NCI-H774 (cell line): ENCODE results near the gene MYT1.
A peak's percentile ranks its signal among the peaks of the same experiment; 100 is the strongest.

Experiments used
- DNase-seq: peaks from one replicate; lab custom pipeline; 2025; lab: John Stamatoyannopoulos, UW

MYT1 gene

DNA sequence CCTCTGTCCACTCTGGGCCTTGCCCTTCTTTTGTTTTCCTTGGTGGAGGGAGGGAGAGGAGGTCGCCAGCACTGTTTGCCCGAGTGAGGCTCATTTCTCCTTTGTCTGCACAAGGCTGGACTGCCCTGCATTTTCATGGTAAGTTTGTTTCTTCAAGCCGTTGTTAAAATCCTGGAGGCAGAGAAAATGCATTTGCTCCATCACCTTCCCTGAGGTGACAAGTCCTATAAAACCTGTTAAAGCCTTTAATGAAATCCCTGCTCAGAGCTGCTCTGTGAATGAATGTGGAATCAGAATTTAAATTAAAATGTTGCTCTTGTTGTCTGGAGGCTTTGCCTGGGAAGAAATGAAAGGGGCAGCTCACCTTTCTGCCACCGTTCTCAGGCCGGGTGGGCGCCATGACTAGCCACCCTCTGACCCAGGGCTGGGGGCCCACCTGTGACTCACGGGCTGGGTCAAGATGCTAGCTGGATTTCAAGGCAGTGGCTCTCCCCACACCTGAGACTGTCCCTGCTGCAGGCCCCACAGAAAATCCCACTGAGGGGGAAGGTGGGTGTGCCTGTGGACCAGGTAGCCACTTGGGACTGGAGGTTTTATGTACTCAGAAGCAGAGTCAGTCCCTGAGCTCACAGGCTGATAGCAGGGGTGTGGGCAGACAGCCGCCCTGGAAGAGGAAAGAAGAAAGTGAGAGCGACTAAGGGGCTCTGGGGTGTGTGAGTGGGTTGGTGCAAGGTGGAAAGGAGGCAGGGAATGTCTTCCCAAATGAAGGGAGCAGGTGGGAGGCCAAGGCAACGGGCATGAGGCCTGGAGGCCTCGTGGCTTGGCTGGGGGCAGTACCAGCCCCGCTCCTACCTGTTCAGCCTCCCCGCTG lies 24.0 kb upstream of the MYT1 start:
- DNase-seq = no peak

DNA sequence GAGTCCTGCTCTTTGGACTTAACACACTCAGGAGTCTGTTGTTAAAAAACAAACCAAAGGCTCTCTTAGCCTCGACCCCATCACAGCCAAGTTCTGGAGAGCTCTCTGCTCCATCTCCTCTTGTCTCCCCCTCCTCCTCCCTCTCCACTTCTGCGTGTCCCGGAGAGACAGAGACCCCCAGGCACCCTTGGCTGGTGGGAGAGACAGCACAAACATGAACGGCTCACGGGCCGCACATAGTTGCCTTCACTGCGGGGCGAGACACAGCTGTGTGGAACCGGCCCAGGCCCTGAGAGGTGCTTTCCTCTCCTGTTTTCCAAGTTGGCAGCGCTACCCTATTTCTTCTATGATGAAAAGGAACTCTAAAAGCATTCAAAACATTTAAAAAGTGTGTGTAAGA lies 23.3 kb upstream of the MYT1 start:
- no peak for DNase-seq

DNA sequence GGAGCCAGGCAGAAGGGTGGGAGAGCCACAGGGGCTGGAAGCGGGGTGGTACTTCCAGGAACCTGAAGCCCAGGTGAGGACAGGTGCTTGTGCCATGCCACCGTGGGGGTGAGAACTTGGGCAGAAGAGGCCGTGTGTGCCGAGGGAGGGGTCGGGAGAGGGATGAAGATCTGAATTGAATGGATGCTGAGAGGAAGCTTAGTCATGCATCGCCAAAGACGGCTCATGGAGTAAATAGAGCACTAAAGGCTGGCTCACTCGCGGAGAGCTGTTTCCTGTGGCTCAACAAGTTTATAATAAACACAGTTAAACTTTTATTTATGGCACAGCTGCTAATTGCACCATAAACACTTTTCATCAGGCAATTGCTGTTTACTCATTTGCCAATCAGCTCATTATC lies 21.7 kb upstream of the MYT1 start:
- peak; percentile 29 for DNase-seq

DNA sequence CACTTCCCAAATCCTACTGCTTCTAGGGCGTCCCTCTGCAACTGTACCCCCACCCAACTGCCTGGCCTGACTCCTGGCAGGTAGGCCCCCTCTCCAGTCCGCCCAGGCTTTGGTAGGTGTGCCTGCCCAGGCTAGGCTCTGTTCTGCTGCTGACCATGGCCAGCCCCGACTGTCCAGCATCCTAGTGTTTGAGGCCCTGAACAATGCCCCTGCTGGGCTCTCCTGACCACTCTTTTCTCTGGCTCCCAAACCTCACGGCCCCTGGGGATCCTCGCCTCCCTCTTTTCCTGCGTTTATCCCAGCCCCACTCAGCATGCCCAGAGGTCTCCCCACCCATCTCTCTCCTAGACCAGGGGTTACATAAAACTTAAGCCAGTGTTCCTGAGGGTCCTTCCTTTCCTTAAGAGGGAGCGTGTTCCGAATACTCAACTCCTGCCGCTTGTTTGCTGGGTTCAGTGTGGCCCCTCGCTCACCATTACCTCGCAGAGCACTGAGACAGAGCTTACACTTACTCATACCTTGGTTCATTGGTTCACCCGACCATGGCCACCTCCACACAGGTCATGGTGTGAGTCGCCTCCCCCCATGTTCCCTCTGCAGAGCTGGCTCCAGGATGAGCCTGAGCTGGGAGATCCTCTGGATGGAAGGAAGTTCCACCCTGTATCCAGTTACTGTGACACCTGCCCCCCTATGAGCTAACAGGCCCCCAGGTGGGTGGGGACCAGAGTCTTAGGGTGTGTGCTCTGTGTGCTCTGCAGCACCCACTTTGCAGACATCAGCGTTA lies 21.0 kb upstream of the MYT1 start:
- DNase-seq = no peak

DNA sequence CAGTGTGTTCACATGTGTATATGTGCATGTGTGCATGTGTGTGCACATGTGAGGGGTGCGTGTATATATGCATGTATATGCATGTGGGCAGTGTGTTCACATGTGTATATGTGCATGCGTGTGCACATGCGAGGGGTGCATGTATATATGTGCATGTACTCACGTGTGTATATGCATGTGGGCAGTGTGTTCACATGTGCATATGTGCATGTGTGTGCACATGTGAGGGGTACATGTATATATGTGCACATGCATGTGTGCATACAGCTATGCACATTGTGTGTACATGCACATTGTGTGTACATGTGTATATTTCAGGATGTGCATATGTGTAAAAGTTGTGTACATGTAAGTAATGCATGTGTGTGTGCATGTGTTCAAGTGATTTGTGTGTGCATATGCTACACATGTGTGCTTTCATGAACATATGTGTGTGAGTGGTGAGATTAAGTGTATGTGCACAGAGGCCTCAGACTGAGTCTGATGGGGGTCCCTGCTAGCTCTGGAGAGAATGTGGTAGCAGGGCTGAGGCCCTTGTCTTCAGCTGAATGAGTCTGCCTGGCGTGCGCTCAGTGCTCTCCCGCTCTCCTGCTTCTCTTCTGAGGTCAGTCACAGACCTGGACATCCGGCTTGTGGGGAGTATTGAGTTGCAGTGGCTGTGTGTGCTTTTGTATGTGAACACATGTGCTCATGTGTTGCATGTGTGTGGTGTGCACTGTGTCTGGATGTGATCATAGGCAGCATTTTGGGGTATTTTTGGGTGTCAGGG lies 19.9 kb upstream of the MYT1 start:
- no peak for DNase-seq

DNA sequence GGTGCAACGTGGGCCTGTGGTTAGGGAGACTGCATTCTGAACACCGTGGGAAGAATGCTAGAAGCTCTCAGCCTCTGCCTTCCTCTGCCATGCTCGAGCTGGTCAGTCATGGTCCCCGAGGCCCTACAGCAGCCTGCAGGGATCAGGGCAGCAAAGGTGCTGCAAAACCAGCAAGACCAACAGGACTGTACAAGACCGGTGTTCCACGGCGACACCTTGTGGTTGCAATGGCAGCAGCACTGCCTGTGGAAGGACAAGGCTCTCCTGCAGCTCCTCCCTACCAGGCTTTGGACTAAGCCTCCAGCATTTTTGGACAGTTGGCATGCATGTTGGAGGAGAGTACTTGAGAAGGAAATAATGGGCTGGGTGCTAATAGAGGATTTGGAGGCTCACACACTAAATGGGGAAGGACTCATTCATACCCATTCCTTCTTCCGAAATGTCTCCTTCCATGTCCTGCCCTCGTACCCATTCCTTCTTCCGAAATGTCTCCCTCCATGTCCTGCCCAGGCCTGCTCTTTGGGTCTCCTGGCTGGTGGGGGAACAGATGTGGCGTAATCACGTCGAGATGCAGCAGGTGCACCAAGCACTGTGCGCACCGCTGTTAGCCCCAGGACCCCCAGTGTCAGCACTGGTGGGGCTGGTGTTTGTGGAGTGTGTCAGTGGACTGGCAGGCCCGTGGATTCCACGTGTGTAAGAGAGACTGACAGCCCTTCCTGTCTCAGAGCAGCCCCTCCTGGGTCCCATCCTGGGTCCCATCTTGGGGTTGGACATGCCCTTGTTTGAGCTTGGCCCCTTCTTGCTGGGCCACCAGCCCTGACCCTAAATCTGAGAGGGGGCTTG lies 18.6 kb upstream of the MYT1 start:
- DNase-seq = no peak

DNA sequence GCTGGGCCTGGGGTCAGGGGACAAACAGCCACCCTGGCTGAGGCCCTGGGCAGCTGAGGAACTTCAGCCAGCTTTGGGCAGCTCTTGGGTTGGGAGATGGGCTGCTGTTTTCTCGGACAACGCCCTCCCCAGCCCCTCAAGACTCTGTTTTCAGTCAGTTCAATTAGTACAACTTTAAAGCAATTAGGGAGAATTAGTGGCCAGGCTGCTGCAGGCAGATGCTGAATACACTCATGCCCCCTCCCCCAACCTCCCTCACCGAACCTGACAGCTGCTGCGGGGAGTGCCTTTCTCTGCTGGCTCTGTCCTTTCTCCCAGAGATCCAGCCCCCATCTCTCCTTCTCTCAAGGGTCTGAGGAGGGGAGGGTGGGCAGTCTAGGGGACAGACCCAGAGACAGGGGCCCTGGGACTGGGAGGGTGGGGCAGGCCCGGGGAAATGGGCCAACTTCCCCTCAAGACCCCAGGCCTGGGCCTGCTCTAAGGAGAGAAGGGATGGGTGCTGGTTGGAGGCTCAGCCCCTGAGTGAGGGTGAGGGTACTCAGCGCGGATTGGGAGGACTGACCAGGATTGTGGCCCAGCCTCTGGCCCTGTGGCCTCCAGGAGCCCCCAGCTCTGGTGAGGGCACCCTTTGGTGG lies 17.8 kb upstream of the MYT1 start:
- peak; percentile 41 for DNase-seq

DNA sequence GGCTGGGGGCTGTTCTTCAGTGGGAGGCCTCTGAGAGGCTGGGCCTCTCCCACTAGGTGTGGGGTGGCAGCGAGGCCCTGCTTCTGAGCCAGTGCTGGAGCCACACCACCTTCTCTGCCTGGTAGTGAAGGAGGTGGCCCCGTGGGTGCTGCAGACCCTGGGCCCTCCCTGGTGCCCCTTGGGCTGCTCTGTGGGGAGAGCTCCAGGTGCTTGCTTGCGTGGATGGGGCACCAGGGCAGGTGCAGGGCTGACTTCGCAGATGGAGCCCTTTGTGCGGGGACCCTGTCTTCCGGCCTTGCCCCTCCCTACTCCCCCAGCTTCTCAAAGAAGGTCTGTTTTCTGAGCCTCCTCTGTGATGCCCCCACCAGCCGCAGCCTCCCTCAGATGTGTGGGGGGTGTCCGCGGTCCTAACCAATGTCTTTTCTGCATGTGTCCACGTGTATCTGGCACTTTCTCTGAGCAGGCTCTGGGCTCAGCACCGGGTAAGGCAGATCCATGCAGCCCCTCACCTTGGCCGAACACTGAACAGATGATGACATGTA lies 17.2 kb upstream of the MYT1 start:
- no peak for DNase-seq

DNA sequence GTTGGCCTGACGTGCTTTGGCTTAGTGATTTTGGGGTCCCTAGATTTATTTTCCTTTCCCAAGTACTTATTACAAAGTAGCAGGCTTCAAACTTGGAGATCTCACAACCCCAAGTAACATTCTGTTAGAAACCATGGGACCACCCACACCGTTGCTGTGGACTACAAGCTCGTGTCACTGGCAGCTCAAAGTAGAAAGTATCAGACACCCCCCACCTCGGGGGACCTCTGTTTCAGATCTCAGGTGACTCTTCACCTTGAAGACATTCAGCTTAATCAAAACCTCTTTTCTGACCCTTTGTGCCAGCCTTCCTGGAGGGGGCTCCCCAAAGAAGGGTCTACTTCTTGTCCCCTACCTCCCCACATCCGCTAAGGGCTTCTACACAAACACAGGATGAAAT lies 15.7 kb upstream of the MYT1 start:
- no peak for DNase-seq

DNA sequence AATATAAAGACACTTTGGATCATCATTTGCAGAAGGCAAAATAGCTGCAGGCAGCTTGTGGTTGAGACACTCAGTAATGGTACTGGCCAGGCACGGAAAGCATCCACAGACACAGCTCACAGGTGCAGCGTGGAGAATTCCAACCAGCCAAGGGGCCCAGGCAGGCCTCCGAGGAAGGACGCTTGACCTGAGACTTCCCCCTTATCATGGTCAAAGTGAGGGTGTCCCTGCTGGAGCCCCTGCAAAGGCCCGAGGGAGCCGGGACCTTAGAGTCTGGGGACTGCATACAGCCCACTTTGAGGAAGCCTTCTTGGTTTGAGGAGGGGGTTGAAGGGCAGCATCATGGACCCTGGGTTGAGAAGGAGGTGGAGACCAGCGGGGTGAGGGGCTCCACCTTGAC lies 15.1 kb upstream of the MYT1 start:
- no peak for DNase-seq

DNA sequence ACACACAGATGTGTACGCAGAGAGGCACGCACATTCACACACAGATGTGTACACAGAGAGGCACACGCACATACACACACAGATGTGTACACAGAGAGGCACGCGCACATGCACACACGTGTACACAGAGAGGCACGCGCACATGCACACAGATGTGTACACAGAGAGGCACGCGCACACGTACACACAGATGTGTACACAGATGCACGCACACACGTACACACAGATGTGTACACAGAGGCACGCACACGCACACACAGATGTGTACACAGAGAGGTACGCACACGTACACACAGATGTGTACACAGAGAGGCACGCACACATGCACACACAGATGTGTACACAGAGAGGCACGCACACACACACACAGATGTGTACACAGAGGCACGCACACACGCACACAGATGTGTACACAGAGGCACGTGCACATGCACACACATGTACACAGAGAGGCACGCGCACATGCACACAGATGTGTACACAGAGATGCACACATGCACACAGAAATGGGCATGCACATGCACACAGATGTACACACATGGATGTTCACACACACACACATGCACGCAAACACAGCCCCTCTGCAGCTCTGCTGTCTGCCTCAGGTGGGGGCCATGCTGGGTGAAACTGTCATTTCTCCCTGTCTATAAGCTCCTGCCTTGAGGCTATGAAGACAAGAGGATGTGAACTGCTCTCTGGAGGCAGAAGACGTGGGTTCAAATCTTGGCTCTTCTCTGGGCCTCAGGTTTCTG lies 14.3 kb upstream of the MYT1 start:
- no peak for DNase-seq

DNA sequence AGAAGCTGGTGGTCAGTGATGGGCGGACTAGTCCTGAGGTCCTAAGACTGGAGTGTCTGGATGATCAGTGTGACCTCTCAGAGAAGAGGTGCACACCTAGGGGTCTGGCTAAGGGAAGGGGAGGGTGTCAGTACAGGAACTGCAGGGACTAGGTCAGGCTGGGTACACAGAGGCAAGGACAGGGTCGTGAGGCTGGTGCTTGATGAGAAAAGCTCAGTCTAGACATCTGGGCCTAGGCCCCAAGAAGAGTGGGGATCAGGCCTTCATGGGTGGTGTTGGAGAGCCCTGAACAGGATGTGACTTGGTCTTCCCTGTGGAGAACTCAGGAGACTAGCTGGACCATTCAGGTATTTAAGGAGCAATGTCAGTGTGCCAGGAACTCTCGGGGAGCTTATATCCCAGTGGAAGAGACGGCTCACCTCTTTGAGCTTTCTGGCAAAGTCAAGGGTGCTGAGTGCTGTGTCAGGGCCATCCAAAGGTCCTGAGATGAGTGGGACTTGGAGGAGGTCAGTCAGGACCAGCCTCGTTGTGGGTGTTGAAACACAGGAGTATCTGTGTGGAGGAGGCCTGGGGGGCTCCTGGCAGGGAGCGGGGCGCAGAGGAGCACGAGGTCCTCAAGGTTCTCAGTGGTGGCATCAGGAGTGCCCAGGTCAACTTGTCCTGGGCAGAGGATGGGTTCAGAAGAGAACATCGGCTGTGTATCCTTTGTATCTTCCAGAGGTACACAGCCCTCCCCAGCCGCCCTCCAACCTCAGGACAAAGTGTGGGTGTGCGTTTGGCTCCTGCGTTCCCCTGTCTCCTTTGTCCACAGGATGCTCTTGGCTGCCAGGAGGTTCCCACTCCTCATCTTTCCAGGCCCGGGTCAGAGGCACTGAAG lies 13.3 kb upstream of the MYT1 start:
- DNase-seq = no peak

DNA sequence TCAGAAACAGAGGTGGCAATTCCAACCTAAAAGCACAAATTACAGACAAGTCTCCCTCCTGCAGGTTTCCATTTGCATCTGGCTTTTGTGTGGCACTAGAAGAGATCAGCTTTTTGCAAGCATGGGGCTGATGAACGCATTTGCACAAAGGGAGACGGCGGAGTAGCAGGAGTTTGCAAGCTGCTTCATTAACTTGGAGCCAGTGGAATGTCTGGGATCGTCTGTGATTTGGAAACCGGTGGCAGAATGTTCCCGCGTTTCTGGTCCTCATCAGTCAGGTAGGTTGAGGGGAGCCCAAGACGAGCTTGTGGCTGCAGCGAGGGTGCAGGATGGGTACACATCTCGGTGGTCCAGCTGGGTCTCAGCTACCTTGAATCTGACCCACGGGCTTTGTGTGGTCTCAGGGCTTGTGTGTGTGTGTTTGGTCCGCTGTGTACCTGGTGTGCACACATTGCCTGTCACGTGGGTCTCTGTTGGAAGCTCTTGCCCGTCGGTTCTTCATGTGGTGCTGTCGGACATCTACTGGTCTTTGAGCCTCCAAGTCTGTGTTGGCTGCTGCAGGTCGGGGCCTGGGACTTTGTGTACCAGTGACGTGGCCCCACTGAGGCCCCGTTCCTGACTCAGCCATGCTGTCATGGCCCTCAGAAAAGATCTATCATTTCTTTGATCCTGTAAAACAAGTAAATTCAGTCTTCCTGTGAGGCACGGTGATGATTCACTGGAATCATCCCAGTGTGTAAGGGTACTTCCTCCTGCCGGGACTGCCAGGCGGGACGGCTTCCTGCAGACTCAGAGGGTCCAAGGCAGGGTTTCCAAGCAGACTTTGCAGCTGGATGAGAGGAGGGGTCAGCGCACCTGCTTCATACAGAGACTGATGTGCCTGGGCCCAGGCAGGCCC lies 12.4 kb upstream of the MYT1 start:
- DNase-seq = no peak

DNA sequence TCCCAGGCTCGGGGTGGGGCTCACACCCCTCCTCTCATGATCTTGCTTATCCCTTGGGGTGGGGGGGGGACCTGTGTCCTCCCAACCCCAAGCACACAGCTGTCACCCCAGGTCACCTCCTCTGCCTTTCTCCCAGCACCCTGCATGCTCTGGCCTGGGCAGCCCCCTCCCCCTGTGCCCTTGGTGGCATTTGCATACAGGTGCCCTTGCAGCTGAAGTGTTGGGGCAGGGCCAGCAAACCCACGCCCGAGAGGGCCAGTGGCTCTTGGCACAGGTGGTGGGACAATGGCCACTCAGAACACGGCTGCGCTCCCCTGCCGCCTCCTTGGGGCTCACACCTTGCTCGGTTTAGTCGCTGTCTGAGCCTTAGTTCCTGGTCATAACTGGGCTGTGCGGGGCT lies 11.3 kb upstream of the MYT1 start:
- peak; percentile 89 for DNase-seq

DNA sequence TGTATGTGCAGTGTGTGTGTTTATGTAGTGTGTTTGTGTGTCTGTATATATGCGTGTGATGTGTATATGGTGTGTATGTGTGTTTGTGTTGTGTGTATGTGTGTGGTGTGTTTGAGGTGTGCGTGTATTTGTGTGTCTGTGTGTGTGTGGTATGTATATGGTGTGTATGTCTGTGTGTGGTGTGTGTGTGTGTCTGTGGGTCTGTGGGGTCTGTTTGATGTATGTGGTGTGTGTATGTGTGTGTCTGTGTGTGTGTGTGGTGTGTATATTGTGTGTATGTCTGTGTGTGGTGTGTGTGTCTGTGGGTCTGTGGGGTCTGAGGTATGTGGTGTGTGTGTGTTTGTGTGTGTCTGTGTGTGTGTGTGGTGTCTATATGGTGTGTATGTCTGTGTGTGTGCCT lies 10.8 kb upstream of the MYT1 start:
- DNase-seq = no peak

DNA sequence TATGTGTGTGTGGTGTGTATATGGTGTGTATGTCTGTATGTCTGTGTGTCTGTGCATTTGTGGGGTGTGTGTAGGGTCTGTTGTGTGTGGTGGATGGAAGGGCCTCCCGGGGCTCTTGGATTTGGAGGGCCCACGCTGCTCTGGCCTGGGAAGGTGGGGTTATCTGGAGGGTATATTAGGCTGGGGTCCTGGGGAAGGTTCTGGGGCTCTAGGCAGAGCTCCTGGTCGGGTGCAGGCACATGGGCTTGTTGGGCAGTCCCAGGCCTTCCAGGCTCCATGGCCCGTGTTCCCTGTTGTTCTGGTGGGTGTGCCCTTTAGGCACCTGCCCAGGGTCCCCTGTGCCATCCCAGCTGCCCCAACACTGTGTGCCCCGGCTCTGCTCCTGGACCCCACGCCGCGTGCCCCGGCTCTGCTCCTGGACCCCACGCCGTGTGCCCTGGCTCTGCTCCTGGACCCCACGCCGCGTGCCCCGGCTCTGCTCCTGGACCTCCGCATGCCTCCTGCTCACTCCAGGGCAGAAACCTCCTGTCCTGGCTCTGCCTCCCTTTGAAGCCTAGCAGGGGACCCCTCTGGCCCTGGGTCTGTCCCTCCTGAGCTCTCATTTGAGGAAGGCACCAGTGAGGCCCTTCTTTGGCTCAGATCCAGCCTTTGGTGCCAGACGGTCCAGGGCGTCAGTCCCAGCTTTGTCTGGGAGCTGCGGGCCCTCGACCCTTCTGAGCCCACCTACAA lies 10.2 kb upstream of the MYT1 start:
- no peak for DNase-seq

DNA sequence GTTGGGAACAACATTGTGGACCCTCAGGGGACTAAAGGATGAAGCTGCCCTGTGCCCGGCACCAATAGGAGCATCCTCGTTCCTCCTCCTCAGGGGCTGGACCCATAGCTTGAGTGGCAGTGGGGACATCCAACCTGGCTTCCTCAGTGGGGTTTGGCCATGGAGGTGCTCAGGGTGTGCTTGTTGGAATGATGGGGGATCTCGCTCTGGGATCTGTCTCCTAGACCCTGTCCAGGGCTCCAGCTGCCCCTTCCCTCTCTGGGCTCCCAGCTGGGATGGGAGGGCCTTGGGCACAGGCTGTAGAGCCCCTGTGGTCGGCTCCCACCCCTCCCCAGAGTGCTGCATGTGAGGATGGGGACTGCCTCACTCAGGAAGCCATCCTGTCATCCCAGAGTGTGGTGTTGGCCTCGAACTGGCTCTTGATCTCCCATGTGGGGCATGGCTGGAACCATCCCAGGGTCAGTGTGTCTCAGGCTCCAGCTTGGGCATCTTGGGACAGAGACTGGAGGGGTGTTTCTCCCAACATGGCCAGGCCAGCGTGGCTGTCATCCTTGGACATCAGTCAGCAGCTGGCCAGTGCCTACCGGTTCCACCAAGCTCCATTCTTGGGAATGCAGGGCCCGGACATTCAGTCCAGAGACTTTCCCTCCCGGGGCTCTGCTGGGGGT lies 9.5 kb upstream of the MYT1 start:
- no peak for DNase-seq
